Measurements from ENCODE around the gene MRPS18C.

DNA sequence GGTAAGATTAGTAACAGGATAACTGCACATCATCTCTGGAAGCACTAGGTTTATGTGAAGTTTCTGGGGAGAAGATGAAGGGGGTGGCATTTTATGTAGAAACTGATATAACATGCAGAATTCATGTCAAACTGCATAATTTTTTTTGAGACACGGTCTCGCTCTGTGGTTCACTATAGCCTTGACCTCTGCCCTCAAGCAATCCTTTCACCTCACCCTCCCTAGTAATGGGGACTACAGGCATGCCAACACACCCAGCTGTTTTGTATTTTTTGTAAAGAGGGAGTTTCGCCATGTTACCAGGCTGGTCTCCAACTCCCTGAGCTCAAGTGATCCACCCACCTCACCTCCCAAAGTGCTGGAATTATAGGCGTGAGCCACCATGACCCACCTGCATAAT, 17.6 kb downstream of the MRPS18C start:
- no peak for TF ChIP-seq ELF1 (IDR thresholded peaks at IDR 0.05)
- no peak for TF ChIP-seq CTCF (IDR thresholded peaks at IDR 0.05)
- no peak for TF ChIP-seq POLR2AphosphoS5 (IDR thresholded peaks at IDR 0.05; ENCODE audit: low read depth, low read length)
- TF ChIP-seq, protein P1, sequence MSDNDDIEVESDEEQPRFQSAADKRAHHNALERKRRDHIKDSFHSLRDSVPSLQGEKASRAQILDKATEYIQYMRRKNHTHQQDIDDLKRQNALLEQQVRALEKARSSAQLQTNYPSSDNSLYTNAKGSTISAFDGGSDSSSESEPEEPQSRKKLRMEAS (IDR thresholded peaks at IDR 0.05; ENCODE audit: low read depth), result no peak
- no peak for TF ChIP-seq YY1 (IDR thresholded peaks at IDR 0.05; ENCODE audit: low read depth)
- no peak for TF ChIP-seq SMC3 (IDR thresholded peaks at IDR 0.05; ENCODE audit: low read depth, low read length)
- no peak for TF ChIP-seq JUND (IDR thresholded peaks at IDR 0.05)

Data from SK-N-SH (cell line).